ENCODE data around the gene MIXL1. TPM values are rescaled to one million over a fixed set of nuclear protein-coding genes. Genes with fewer than 3 reads are reported as not detected.

MIXL1 gene
- total RNA-seq, 2 experiments from 2014 or later: 0.82 to 2.7 TPM

DNA sequence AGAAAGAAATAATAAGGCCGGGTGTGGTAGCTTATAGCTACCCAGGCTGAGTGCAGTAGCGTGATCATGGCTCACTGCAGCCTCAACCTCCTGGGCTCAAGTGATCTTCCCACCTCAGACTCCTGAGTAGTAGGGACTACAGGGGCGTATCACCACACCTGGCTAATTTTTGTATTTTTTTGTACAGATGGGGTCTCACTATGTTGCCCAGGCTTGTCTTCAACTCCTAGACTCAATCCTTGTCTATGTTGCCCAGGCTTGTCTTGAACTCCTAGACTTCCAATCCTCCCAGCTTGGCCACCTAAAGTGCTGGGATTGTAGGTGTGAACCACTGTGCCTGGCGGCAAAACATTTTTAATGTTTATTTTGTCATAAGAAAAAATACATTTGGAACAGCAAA is 30.5 kb downstream of the MIXL1 start:
- DNase-seq (ENCODE audit: low spot score): no peak
- no peaks in the 10 kb centered on the region for H3K9me2 ChIP-seq (ENCODE audit: insufficient read depth, low read length)
- H3K4me1 ChIP-seq (ENCODE audit: insufficient read depth, low read length, poor library complexity, severe bottlenecking): peaks cover 15% of the 10 kb centered on the region
- H3K79me2 ChIP-seq (ENCODE audit: insufficient read depth, low read depth, low read length): 0 out of 2 replicates have a peak, but pooled peaks cover 4% of the 10 kb centered on the region
- H3K4me3 ChIP-seq (ENCODE audit: low read depth, low read length, poor library complexity, severe bottlenecking): no peak overlapping the region
- H4K20me1 ChIP-seq (ENCODE audit: insufficient read depth, low read length): no peaks in the 10 kb centered on the region
- intact Hi-C loops (cut with micrococcal nuclease; ENCODE audit: unreplicated experiment): no loop called here
- no peak overlapping the region for H3K27ac ChIP-seq (ENCODE audit: low read depth, low read length, poor library complexity, severe bottlenecking)
- BruUV-seq (replicated peaks): no TSS peak
- ChIA-PET POLR2A (interaction anchor here (1.0 kb wide), 1 partner anchor 21 kb away, joined by 4 read pairs; no protein-coding TSS in a partner anchor), CTCF (ENCODE audit: unreplicated experiment) (interaction anchor here (1.1 kb wide), 1 partner anchor 21 kb away, joined by 9 read pairs; no protein-coding TSS in a partner anchor)
- H3K9me3 ChIP-seq (ENCODE audit: low read length): no peaks in the 10 kb centered on the region
- TF ChIP-seq, protein P1, sequence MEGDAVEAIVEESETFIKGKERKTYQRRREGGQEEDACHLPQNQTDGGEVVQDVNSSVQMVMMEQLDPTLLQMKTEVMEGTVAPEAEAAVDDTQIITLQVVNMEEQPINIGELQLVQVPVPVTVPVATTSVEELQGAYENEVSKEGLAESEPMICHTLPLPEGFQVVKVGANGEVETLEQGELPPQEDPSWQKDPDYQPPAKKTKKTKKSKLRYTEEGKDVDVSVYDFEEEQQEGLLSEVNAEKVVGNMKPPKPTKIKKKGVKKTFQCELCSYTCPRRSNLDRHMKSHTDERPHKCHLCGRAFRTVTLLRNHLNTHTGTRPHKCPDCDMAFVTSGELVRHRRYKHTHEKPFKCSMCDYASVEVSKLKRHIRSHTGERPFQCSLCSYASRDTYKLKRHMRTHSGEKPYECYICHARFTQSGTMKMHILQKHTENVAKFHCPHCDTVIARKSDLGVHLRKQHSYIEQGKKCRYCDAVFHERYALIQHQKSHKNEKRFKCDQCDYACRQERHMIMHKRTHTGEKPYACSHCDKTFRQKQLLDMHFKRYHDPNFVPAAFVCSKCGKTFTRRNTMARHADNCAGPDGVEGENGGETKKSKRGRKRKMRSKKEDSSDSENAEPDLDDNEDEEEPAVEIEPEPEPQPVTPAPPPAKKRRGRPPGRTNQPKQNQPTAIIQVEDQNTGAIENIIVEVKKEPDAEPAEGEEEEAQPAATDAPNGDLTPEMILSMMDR (conservative IDR thresholded peaks at IDR 0.05; ENCODE audit: low read length): no peak
- TF ChIP-seq EZH2phosphoT487 (IDR thresholded peaks at IDR 0.05; ENCODE audit: borderline replicate concordance, low read depth, low read length): no peak
- no peak overlapping the region for H3K4me2 ChIP-seq (ENCODE audit: low read length)
- peaks cover 67% of the 10 kb centered on the region for H3K36me3 ChIP-seq (ENCODE audit: insufficient read depth, low read length)
- no peak overlapping the region for H2AFZ ChIP-seq (ENCODE audit: low read length)

GRCh38 chr1:226255380-226255779 is 31.9 kb downstream of the MIXL1 start:
- no peaks in the 10 kb centered on the region for H3K9me2 ChIP-seq (ENCODE audit: insufficient read depth, low read length)
- H3K36me3 ChIP-seq (ENCODE audit: insufficient read depth, low read length): peaks cover 66% of the 10 kb centered on the region
- H3K9me3 ChIP-seq (ENCODE audit: low read length): no peaks in the 10 kb centered on the region
- POLR2A ChIA-PET: interaction anchor here (1.0 to 1.2 kb wide), 2 partner anchors 14 to 48 kb away, joined by 3 to 4 read pairs; no protein-coding TSS in a partner anchor
- peaks cover 11% of the 10 kb centered on the region for H3K4me1 ChIP-seq (ENCODE audit: insufficient read depth, low read length, poor library complexity, severe bottlenecking)
- no peaks in the 10 kb centered on the region for H4K20me1 ChIP-seq (ENCODE audit: insufficient read depth, low read length)
- no peak overlapping the region for H3K27ac ChIP-seq (ENCODE audit: low read depth, low read length, poor library complexity, severe bottlenecking)
- no peak for DNase-seq (ENCODE audit: low spot score)
- intact Hi-C loops (cut with micrococcal nuclease; ENCODE audit: unreplicated experiment): no loop called here
- H3K79me2 ChIP-seq (ENCODE audit: insufficient read depth, low read depth, low read length): 0 out of 2 replicates have a peak, but pooled peaks cover 4% of the 10 kb centered on the region
- BruUV-seq (replicated peaks): no TSS peak
- H3K4me3 ChIP-seq (ENCODE audit: low read depth, low read length, poor library complexity, severe bottlenecking): no peak overlapping the region
- H2AFZ ChIP-seq (ENCODE audit: low read length): no peak overlapping the region
- no peak overlapping the region for H3K4me2 ChIP-seq (ENCODE audit: low read length)
- TF ChIP-seq EZH2phosphoT487 (IDR thresholded peaks at IDR 0.05; ENCODE audit: borderline replicate concordance, low read depth, low read length): no peak
- TF ChIP-seq, protein P1 (conservative IDR thresholded peaks at IDR 0.05; ENCODE audit: low read length): no peak
- CTCF ChIA-PET (ENCODE audit: unreplicated experiment): no interaction called here

DNA sequence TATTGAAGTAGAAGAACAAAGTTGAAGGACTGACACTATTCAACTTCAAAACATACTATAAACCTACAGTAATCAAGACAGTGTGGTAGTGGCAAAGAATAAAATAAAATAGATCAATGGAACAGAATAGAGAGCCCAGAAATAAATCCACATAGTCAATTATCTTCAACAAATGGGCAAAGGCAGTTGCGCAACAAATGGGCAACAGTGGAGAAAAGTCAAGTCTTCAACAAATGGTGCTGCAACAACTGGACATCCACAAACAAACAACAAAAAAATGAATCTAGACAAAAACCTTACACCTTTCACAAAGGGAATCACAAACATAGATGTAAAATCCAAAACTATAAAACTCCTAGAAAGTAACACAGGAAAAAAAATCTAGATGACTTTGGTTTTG is 38.4 kb downstream of the MIXL1 start:
- Histone ChIP-seq H3K9me3 (ENCODE audit: low read length) (peaks cover 10% of the 10 kb centered on the region; the same call in 1 of the 2 replicates), H4K20me1 (ENCODE audit: insufficient read depth, low read length) (no peaks in the 10 kb centered on the region), H3K4me2 (ENCODE audit: low read length) (no peak overlapping the region), H2AFZ (ENCODE audit: low read length) (no peak overlapping the region), H3K4me3 (ENCODE audit: low read depth, low read length, poor library complexity, severe bottlenecking) (no peak overlapping the region), H3K4me1 (ENCODE audit: insufficient read depth, low read length, poor library complexity, severe bottlenecking) (no peaks in the 10 kb centered on the region), H3K27ac (ENCODE audit: low read depth, low read length, poor library complexity, severe bottlenecking) (no peak overlapping the region), H3K79me2 (ENCODE audit: insufficient read depth, low read depth, low read length) (0 out of 2 replicates have a peak, but pooled peaks cover 4% of the 10 kb centered on the region), H3K36me3 (ENCODE audit: insufficient read depth, low read length) (peaks cover 93% of the 10 kb centered on the region), H3K9me2 (ENCODE audit: insufficient read depth, low read length) (no peaks in the 10 kb centered on the region)
- no peak for TF ChIP-seq EZH2phosphoT487 (IDR thresholded peaks at IDR 0.05; ENCODE audit: borderline replicate concordance, low read depth, low read length)
- TF ChIP-seq, protein P1 (conservative IDR thresholded peaks at IDR 0.05; ENCODE audit: low read length): no peak
- TSS peak; percentile 11 for BruUV-seq (replicated peaks)
- intact Hi-C loops (cut with micrococcal nuclease; ENCODE audit: unreplicated experiment): no loop called here
- no peak for DNase-seq (ENCODE audit: low spot score)
- POLR2A ChIA-PET: no interaction called here
- CTCF ChIA-PET (ENCODE audit: unreplicated experiment): no interaction called here
